Measurements from ENCODE around the gene STIMATE. TPM values are rescaled to one million over a fixed set of nuclear protein-coding genes. Genes with fewer than 3 reads are reported as not detected.

STIMATE gene
- total and polyA plus RNA-seq, 2 of the 4 experiments (the other 2 are of a cell fraction) = 10.6 to 17.8 TPM

- Histone ChIP-seq H3K4me2 (ENCODE audit: low read depth, low read length) (no peak overlapping the region), H3K4me1 (ENCODE audit: control insufficient read depth, insufficient read depth, low read length) (peaks cover 9% of the 10 kb centered on the region), H4K5ac (ENCODE audit: low read depth, low read length) (no peak overlapping the region), H3K4ac (ENCODE audit: low read depth, low read length) (no peak overlapping the region), H3K27ac (ENCODE audit: insufficient read depth, low read length) (no peak overlapping the region), H3K79me1 (ENCODE audit: low read depth in 1 of 2, low read length in 2 of 2) (peaks cover 16 to 63% of the 10 kb centered on the region in 2 experiments), H3K27me3 (ENCODE audit: control insufficient read depth, insufficient read depth, low read length) (no peaks in the 10 kb centered on the region), H4K8ac (ENCODE audit: low read depth in 2 of 2, low read length in 2 of 2) (no peak overlapping the region), H3K14ac (replicated peaks; ENCODE audit: low read depth, low read length) (no peak overlapping the region), H3K9me1 (ENCODE audit: insufficient read depth, low read length) (peaks cover 10% of the 10 kb centered on the region; the same call in 1 of the 2 replicates), H3K36me3 (ENCODE audit: control insufficient read depth, insufficient read depth, low read length) (peaks cover 3% of the 10 kb centered on the region; the same call in 1 of the 2 replicates), H2BK15ac (ENCODE audit: low read depth, low read length) (no peak overlapping the region), H2BK20ac (ENCODE audit: low read depth, low read length) (no peak overlapping the region), H2BK5ac (ENCODE audit: low read depth, low read length, poor library complexity, severe bottlenecking) (no peak overlapping the region), H3K18ac (ENCODE audit: low read depth, low read length) (no peak overlapping the region), H3K56ac (ENCODE audit: extremely low read depth, insufficient read depth, low read length) (no peak overlapping the region), H3K23ac (ENCODE audit: low read depth, low read length) (no peak overlapping the region), H3K9ac (ENCODE audit: low read depth, low read length) (no peak overlapping the region), H2AFZ (replicated peaks; ENCODE audit: low read length, poor library complexity) (no peak overlapping the region), H2BK120ac (ENCODE audit: low read depth, low read length) (no peak overlapping the region), H4K91ac (ENCODE audit: insufficient read depth, low read depth, low read length) (no peak overlapping the region), H4K20me1 (ENCODE audit: insufficient read depth, low read length) (no peaks in the 10 kb centered on the region; the same call in 1 of the 2 replicates), H2AK9ac (replicated peaks; ENCODE audit: low read depth, low read length, poor library complexity) (no peak overlapping the region), H3K9me3 (ENCODE audit: control insufficient read depth, insufficient read depth, low read length) (no peaks in the 10 kb centered on the region), H2AK5ac (ENCODE audit: low read depth, low read length) (no peak overlapping the region), H3K4me3 (ENCODE audit: insufficient read depth, low read depth, low read length) (no peak overlapping the region)
- in situ Hi-C loops (cut with MboI; ENCODE audit: low sequenced_read_pairs) = no loop called here
- ATAC-seq (ENCODE audit: low read depth) (no peak), DNase-seq (no peak)
- WGBS, 2 experiments (ENCODE audit: extremely low coverage in 2 of 2, insufficient read length in 1 of 2) = no CpG with 5 or more reads among the region's 9 CpGs
- intact Hi-C loops (cut with micrococcal nuclease) = no loop called here
- TF ChIP-seq, protein P1, sequence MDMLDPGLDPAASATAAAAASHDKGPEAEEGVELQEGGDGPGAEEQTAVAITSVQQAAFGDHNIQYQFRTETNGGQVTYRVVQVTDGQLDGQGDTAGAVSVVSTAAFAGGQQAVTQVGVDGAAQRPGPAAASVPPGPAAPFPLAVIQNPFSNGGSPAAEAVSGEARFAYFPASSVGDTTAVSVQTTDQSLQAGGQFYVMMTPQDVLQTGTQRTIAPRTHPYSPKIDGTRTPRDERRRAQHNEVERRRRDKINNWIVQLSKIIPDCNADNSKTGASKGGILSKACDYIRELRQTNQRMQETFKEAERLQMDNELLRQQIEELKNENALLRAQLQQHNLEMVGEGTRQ (IDR thresholded peaks at IDR 0.05; ENCODE audit: low read depth, low read length) = no peak
- TF ChIP-seq MAZ (IDR thresholded peaks at IDR 0.05; ENCODE audit: borderline replicate concordance, low read depth, low read length) = no peak
- no peak for TF ChIP-seq SMC3 (IDR thresholded peaks at IDR 0.05; ENCODE audit: low read depth, low read length)
- no peak for TF ChIP-seq CHD1 (IDR thresholded peaks at IDR 0.05; ENCODE audit: low read depth, low read length)
- TF ChIP-seq CEBPB (IDR thresholded peaks at IDR 0.05; ENCODE audit: low read depth, low read length) = no peak
- TF ChIP-seq RFX5 (IDR thresholded peaks at IDR 0.05; ENCODE audit: low read depth, low read length) = no peak
- no peak for TF ChIP-seq CTCF (conservative IDR thresholded peaks at IDR 0.05; ENCODE audit: low read depth, low read length)
- TF ChIP-seq ELK1 (IDR thresholded peaks at IDR 0.05; ENCODE audit: borderline replicate concordance, low read depth, low read length) = no peak
- no peak for TF ChIP-seq BHLHE40 (IDR thresholded peaks at IDR 0.05; ENCODE audit: low read depth, low read length)
- no peak for TF ChIP-seq RAD21 (IDR thresholded peaks at IDR 0.05; ENCODE audit: low read length)
- no peak for TF ChIP-seq MXI1 (IDR thresholded peaks at IDR 0.05; ENCODE audit: borderline replicate concordance, low read depth, low read length)
- no peak for TF ChIP-seq MAFK (IDR thresholded peaks at IDR 0.05; ENCODE audit: low read depth, low read length)
- no peak for TF ChIP-seq FOS (IDR thresholded peaks at IDR 0.05; ENCODE audit: low read depth, low read length)
- no peak for TF ChIP-seq POLR2A (IDR thresholded peaks at IDR 0.05; ENCODE audit: low read depth, low read length)
- CTCF ChIA-PET = interaction anchor here (0.6 kb wide), 1 partner anchor 50 kb away, joined by 4 read pairs; no protein-coding TSS in a partner anchor
- POLR2A ChIA-PET (ENCODE audit: unreplicated experiment) = no interaction called here
- no TSS peak for BruUV-seq (replicated peaks)
- dilution Hi-C loops (cut with HindIII; ENCODE audit: low sequenced_read_pairs, unreplicated experiment) = no loop called here
These were observed 22.3 kb downstream of the STIMATE start for GRCh38 chr3:52874864-52875587.

All from IMR-90 (cell line).